ENCODE results near the gene MFSD6. TPM values are rescaled to one million over a fixed set of nuclear protein-coding genes. Genes with fewer than 3 reads are reported as not detected.
A peak's percentile ranks its signal among the peaks of the same experiment; 100 is the strongest.

MFSD6 gene
- total RNA-seq, 1 experiment from 2014 or later: 20.9 TPM

DNA sequence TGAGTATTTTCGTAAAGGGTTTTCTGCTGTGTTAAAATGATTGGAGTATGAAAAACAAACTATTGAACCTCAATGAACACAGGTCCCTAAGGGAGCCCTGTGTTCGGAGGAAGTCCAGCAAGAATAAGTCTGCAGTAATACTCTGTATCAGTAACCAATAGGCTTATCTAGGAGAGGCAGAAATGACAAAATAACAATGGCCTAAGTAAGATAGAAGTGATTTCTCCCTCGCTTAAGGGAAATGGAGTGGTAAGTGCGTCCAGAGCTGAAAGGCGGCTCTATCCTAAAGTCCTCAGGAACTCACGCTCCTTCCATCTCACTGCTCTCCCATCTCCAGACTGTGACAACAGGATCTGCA, 29.3 kb upstream of the MFSD6 start:
- Histone ChIP-seq H3K27me3 (ENCODE audit: low read length) (no peaks in the 10 kb centered on the region), H2AFZ (ENCODE audit: low read length) (no peak overlapping the region), H3K4me3 (ENCODE audit: low read length) (no peak overlapping the region), H3K9ac (ENCODE audit: low read length) (no peak overlapping the region), H3K4me2 (ENCODE audit: low read length) (no peak overlapping the region), H3K9me3 (ENCODE audit: low read length) (no peaks in the 10 kb centered on the region), H3F3A (ENCODE audit: low read length, unreplicated experiment) (no peaks in the 10 kb centered on the region), H3K4me1 (ENCODE audit: insufficient read depth, low read length) (peaks cover 16% of the 10 kb centered on the region), H3K27ac (ENCODE audit: low read length) (no peak overlapping the region), H3K79me2 (ENCODE audit: low read length) (no peaks in the 10 kb centered on the region), H3K36me3 (ENCODE audit: low read depth, low read length) (no peaks in the 10 kb centered on the region), H3K9me2 (replicated peaks; ENCODE audit: low read length) (no peaks in the 10 kb centered on the region), H4K20me1 (ENCODE audit: low read length) (no peaks in the 10 kb centered on the region)
- POLR2A ChIA-PET (ENCODE audit: unreplicated experiment): no interaction called here
- no peak for DNase-seq
- intact Hi-C loops (cut with micrococcal nuclease): no loop called here
- TF ChIP-seq EZH2phosphoT487 (IDR thresholded peaks at IDR 0.05; ENCODE audit: borderline replicate concordance, low read length) (no peak), EZH2 (IDR thresholded peaks at IDR 0.05; ENCODE audit: low read length, unreplicated experiment) (no peak), CTCF (conservative IDR thresholded peaks at IDR 0.05; ENCODE audit: low read depth, low read length) (no peak)
- ATAC-seq: no peak
- CTCF ChIA-PET: no interaction called here
- no TSS peak for BruUV-seq (replicated peaks)

GRCh38 chr2:190379249-190379964, 28.7 kb upstream of the MFSD6 start:
- Histone ChIP-seq H3K9me2 (replicated peaks; ENCODE audit: low read length) (no peaks in the 10 kb centered on the region), H3K4me1 (ENCODE audit: insufficient read depth, low read length) (peaks cover 16% of the 10 kb centered on the region), H3K27ac (ENCODE audit: low read length) (no peak overlapping the region), H3K4me3 (ENCODE audit: low read length) (no peak overlapping the region), H3F3A (ENCODE audit: low read length, unreplicated experiment) (no peaks in the 10 kb centered on the region), H3K36me3 (ENCODE audit: low read depth, low read length) (no peaks in the 10 kb centered on the region), H3K27me3 (ENCODE audit: low read length) (no peaks in the 10 kb centered on the region), H3K9me3 (ENCODE audit: low read length) (no peaks in the 10 kb centered on the region), H4K20me1 (ENCODE audit: low read length) (no peaks in the 10 kb centered on the region), H3K4me2 (ENCODE audit: low read length) (peak overlapping the region; percentile 14; the same call in 1 of the 2 replicates), H2AFZ (ENCODE audit: low read length) (peak overlapping the region; percentile 16; the same call in 1 of the 2 replicates), H3K9ac (ENCODE audit: low read length) (no peak overlapping the region), H3K79me2 (ENCODE audit: low read length) (no peaks in the 10 kb centered on the region)
- peak; percentile 99 for ATAC-seq
- BruUV-seq (replicated peaks): no TSS peak
- TF ChIP-seq EZH2 (IDR thresholded peaks at IDR 0.05; ENCODE audit: low read length, unreplicated experiment) (no peak), EZH2phosphoT487 (IDR thresholded peaks at IDR 0.05; ENCODE audit: borderline replicate concordance, low read length) (no peak), CTCF (conservative IDR thresholded peaks at IDR 0.05; ENCODE audit: low read depth, low read length) (no peak)
- peak; percentile 79 for DNase-seq
- intact Hi-C loops (cut with micrococcal nuclease): no loop called here
- POLR2A ChIA-PET (ENCODE audit: unreplicated experiment): no interaction called here
- CTCF ChIA-PET: interaction anchor here (0.6 to 1.0 kb wide), 2 partner anchors 35 to 50 kb away, joined by 3 read pairs; no protein-coding TSS in a partner anchor

GRCh38 chr2:190380962-190381412, 27.2 kb upstream of the MFSD6 start:
- no peak overlapping the region for H3K4me2 ChIP-seq (ENCODE audit: low read length)
- ChIA-PET POLR2A (ENCODE audit: unreplicated experiment) (no interaction called here), CTCF (no interaction called here)
- no peak for ATAC-seq
- intact Hi-C loops (cut with micrococcal nuclease): no loop called here
- no peaks in the 10 kb centered on the region for H3K9me2 ChIP-seq (replicated peaks; ENCODE audit: low read length)
- no TSS peak for BruUV-seq (replicated peaks)
- H3F3A ChIP-seq (ENCODE audit: low read length, unreplicated experiment): no peaks in the 10 kb centered on the region
- no peaks in the 10 kb centered on the region for H3K27me3 ChIP-seq (ENCODE audit: low read length)
- no peak for TF ChIP-seq CTCF (conservative IDR thresholded peaks at IDR 0.05; ENCODE audit: low read depth, low read length)
- no peak for TF ChIP-seq EZH2phosphoT487 (IDR thresholded peaks at IDR 0.05; ENCODE audit: borderline replicate concordance, low read length)
- TF ChIP-seq EZH2 (IDR thresholded peaks at IDR 0.05; ENCODE audit: low read length, unreplicated experiment): no peak
- H4K20me1 ChIP-seq (ENCODE audit: low read length): no peaks in the 10 kb centered on the region
- H3K9me3 ChIP-seq (ENCODE audit: low read length): no peaks in the 10 kb centered on the region
- no peak overlapping the region; the same call in 1 of the 2 replicates for H2AFZ ChIP-seq (ENCODE audit: low read length)
- DNase-seq: no peak
- H3K79me2 ChIP-seq (ENCODE audit: low read length): no peaks in the 10 kb centered on the region
- no peak overlapping the region for H3K9ac ChIP-seq (ENCODE audit: low read length)
- H3K27ac ChIP-seq (ENCODE audit: low read length): no peak overlapping the region
- no peak overlapping the region for H3K4me3 ChIP-seq (ENCODE audit: low read length)
- H3K4me1 ChIP-seq (ENCODE audit: insufficient read depth, low read length): peaks cover 16% of the 10 kb centered on the region
- H3K36me3 ChIP-seq (ENCODE audit: low read depth, low read length): no peaks in the 10 kb centered on the region

All from PC-3 (cell line).